Esophagus muscularis mucosa (tissue), 4 donors: ENCODE measurements around the gene CELSR1. TPM values are rescaled to one million over a fixed set of nuclear protein-coding genes. Genes with fewer than 3 reads are reported as not detected.
"Not testable (repeated sequence)": the region's sequence is repeated elsewhere in the genome, so short reads cannot be mapped to it uniquely, and the experiment has no call there.

ENCODE experiments used
- DNase-seq: peaks from one replicate; pipeline ENCODE4 v3.0.0-alpha.2; 2017; ENCODE audit errors: extremely low spot score
- H3K27ac ChIP-seq, 4 donors: fragments of 200-600 bp; sonication (generic); replicated peaks in 1 of 4; 1 replicate in 3 of 4; 2 replicates in 1 of 4; pipeline ENCODE4 v1.5.1; 2016 to 2019; ENCODE audit warnings: mild to moderate bottlenecking in 1 of 4
- H3K27me3 ChIP-seq, 4 donors: fragments of 200-600 bp; sonication (generic); one replicate each; pipeline versions ENCODE4 v1.5.1 to v1.6.0; 2016 to 2019
- H3K36me3 ChIP-seq, 4 donors: fragments of 200-600 bp; sonication (generic); one replicate each; pipeline ENCODE4 v1.5.1; 2016 to 2019
- H3K4me1 ChIP-seq, 4 donors: fragments of 200-600 bp; sonication (generic); one replicate each; pipeline ENCODE4 v1.5.1; 2016 to 2019
- H3K4me3 ChIP-seq, 4 donors: fragments of 200-600 bp; sonication (generic); 1 replicate in 2 of 4; 2 replicates in 2 of 4; pipeline ENCODE4 v1.5.1; 2016 to 2019; ENCODE audit warnings: mild to moderate bottlenecking in 4 of 4, moderate library complexity in 1 of 4
- H3K9me3 ChIP-seq, 4 donors: fragments of 200-600 bp; sonication (generic); 1 replicate in 3 of 4; 2 replicates in 1 of 4; pipeline ENCODE4 v1.5.1; 2016 to 2019
- EP300 ChIP-seq: sonication (generic); formaldehyde crosslinking; IDR thresholded peaks from one replicate; pipeline ENCODE4 v1.6.1; 2017; ENCODE audit warnings: antibody characterized with exemption
- POLR2A ChIP-seq: fragments of 450-650 bp; IDR thresholded peaks from one replicate; pipeline ENCODE4 v1.6.1; 2017; ENCODE audit warnings: antibody characterized with exemption, moderate library complexity, mild to moderate bottlenecking, low read depth
- POLR2AphosphoS5 ChIP-seq, 2 donors: sonication (generic); formaldehyde crosslinking; IDR thresholded peaks; one replicate each; pipeline ENCODE4 v1.6.1; 2017; ENCODE audit warnings: antibody characterized with exemption in 2 of 2
- WGBS: methylation state at CpG from one replicate; pipeline ENCODE4 v1.1.5; 2018; 5-methylcytosine and 5-hydroxymethylcytosine counted together
- intact Hi-C: fragments of 100-400 bp; cut with DNase I; formaldehyde crosslinking; loops from one replicate; pipeline ENCODE4 v1.15.1; 2023
- total RNA-seq, 4 donors: library from RNA; depleted of rRNA; stranded (reverse); fragments of >200 nt; gene quantifications; one replicate each; pipeline versions ENCODE4 v1.1.0 to v1.2.1, GENCODE V29; 2016
- TF ChIP-seq, protein P1 (sequence below), 3 experiments: fragments of 200-600 bp in 2 of 3; fragments of 450-650 bp in 1 of 3; sonication (generic) in 2 of 3; IDR thresholded peaks; one replicate each; pipeline ENCODE4 v1.5.1; 2017 to 2019; ENCODE audit warnings: antibody characterized with exemption in 3 of 3, mild to moderate bottlenecking in 2 of 3, moderate library complexity in 1 of 3

Gene CELSR1
- total RNA-seq, 4 donors from 2014 or later, result 2.5 to 2.7 (median 2.6) TPM

GRCh38 chr22:46473896-46474557, 63.4 kb downstream of the CELSR1 start:
- no peak for DNase-seq
- intact Hi-C loops, result no loop called here
- H3K36me3 ChIP-seq, result no peaks in the 10 kb centered on the region
- no peak for TF ChIP-seq POLR2A
- TF ChIP-seq EP300, result no peak
- TF ChIP-seq, protein P1, sequence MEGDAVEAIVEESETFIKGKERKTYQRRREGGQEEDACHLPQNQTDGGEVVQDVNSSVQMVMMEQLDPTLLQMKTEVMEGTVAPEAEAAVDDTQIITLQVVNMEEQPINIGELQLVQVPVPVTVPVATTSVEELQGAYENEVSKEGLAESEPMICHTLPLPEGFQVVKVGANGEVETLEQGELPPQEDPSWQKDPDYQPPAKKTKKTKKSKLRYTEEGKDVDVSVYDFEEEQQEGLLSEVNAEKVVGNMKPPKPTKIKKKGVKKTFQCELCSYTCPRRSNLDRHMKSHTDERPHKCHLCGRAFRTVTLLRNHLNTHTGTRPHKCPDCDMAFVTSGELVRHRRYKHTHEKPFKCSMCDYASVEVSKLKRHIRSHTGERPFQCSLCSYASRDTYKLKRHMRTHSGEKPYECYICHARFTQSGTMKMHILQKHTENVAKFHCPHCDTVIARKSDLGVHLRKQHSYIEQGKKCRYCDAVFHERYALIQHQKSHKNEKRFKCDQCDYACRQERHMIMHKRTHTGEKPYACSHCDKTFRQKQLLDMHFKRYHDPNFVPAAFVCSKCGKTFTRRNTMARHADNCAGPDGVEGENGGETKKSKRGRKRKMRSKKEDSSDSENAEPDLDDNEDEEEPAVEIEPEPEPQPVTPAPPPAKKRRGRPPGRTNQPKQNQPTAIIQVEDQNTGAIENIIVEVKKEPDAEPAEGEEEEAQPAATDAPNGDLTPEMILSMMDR (IDR thresholded peaks at IDR 0.05), result no peak
- no peak for TF ChIP-seq POLR2AphosphoS5 (IDR thresholded peaks at IDR 0.05)
- no peak overlapping the region for H3K27ac ChIP-seq
- H3K4me3 ChIP-seq, result no peak overlapping the region
- peaks cover 0 to 7% (median 0%) of the 10 kb centered on the region in 4 donors for H3K9me3 ChIP-seq
- peaks cover 0 to 18% (median 0%) of the 10 kb centered on the region in 4 donors for H3K27me3 ChIP-seq
- no peaks in the 10 kb centered on the region for H3K4me1 ChIP-seq
- WGBS, result 83% methylated on average over 18 of the region's 20 CpGs

DNA sequence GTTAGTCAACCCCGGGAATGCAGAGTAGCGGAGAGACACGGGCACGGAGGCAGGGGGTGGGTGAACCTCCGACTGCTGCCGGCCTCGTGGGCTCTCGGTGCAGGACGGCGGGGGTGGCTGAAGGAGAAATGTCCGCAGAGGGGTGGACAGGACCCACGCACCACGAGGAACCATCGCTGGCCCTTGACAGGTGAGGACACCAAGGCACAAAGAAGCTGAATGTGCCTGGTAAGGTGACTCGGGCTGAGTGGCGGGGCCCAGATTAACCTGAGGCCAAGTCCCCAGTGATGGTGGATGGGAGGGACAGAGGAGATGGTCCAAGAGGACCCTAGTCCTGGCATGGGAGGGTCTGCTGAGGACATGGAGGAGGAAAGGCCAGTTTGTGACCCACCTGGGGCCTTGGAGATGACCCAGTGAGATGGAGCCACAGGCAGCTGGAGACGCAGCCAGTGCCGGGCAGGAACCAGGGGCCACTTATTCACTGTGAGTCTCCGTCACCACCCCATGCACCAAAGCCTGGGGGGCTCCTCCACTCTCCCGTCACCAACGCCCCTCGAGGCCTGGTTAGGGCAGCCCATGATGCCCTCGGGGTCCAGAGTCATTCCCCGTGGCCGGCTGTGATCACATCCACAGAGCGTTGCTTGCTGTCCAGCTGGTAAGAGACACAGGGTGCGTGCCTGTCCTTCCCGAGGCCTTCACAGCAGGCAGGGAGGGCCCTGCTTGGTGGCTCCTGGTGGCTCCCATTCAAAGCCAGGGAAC, 64.2 kb downstream of the CELSR1 start:
- Histone ChIP-seq H3K4me1 (no peaks in the 10 kb centered on the region), H3K4me3 (no peak overlapping the region), H3K27me3 (peaks cover 0 to 18% (median 0%) of the 10 kb centered on the region in 4 donors), H3K9me3 (peaks cover 0 to 7% (median 0%) of the 10 kb centered on the region in 4 donors), H3K36me3 (no peaks in the 10 kb centered on the region), H3K27ac (no peak overlapping the region)
- intact Hi-C loops, result no loop called here
- TF ChIP-seq EP300 (no peak), POLR2A (no peak), POLR2AphosphoS5 (IDR thresholded peaks at IDR 0.05) (no peak)
- TF ChIP-seq, protein P1 (IDR thresholded peaks at IDR 0.05), result no peak
- 90% methylated on average over 24 of the region's 28 CpGs for WGBS
- no peak for DNase-seq

DNA sequence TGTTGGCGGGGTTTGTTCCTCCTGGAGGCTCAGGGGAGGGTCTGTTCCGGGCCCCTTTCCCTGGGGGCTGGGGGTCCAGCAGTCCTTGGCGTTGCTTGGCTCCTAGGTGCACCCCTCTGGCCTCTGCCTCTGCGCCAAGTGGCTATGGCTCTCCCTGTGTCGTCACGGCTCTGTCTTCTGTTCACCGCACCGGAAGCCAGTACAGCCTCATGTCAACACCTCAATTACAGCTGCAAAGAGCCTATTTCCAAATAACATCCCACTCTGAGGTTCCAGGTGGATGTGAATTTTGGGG, 64.8 kb downstream of the CELSR1 start:
- no peaks in the 10 kb centered on the region for H3K4me1 ChIP-seq
- DNase-seq, result no peak
- H3K27me3 ChIP-seq, result peaks cover 0 to 13% (median 0%) of the 10 kb centered on the region in 4 donors
- peaks cover 0 to 7% (median 0%) of the 10 kb centered on the region in 4 donors for H3K9me3 ChIP-seq
- intact Hi-C loops, result no loop called here
- TF ChIP-seq EP300 (no peak), POLR2AphosphoS5 (IDR thresholded peaks at IDR 0.05) (no peak), POLR2A (no peak)
- no peak overlapping the region for H3K27ac ChIP-seq
- H3K4me3 ChIP-seq, result no peak overlapping the region
- no peaks in the 10 kb centered on the region for H3K36me3 ChIP-seq
- WGBS, result 93% methylated on average over 7 of the region's 8 CpGs

DNA sequence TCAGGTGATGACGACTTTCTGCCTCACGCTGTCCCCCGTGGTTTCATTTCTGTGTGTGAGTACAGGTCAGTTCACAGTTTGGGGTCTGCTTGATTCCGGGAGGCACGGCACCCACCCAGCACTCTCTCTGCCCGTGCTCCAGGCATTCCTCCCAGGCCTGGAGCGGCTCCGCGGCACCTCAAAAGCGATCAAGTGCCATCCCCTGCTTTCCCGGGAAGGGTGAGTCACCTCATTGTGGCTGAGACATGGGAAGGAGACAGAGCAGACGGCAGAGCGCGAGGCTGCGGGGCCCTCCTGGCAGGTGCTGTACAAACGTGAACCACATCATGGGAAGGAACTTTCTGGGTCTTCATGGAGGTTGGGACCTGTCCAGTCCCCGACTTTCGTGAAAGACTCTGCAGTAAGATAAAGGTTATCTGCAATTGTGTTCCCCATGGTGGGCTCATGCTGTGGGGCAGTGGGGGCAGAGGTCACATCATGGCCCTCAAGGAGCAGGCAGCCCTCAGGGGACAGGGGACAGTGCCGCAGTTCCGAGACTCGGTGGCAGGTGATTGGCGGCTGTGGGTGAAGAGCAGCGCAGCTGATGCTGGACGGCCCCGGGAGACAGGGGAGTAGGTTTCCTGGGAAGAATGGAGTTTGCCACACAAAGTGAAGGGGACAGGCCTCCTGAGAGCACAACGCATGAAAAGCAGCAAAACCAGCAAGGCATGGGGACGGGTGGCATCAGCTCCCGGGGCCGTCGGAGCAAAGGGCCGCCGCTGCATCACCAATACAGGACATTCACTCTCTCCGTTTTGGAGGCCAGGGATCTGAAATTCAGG, 65.3 kb downstream of the CELSR1 start:
- TF ChIP-seq, protein P1 (IDR thresholded peaks at IDR 0.05), result no peak
- TF ChIP-seq POLR2A (no peak), POLR2AphosphoS5 (IDR thresholded peaks at IDR 0.05) (no peak), EP300 (no peak)
- Histone ChIP-seq H3K4me3 (no peak overlapping the region), H3K27me3 (peaks cover 0 to 10% (median 0%) of the 10 kb centered on the region in 4 donors), H3K9me3 (peaks cover 0 to 7% (median 0%) of the 10 kb centered on the region in 4 donors), H3K27ac (no peak overlapping the region), H3K4me1 (no peaks in the 10 kb centered on the region), H3K36me3 (no peaks in the 10 kb centered on the region)
- no peak for DNase-seq
- intact Hi-C loops, result no loop called here
- WGBS, result 88% methylated on average over 33 of the region's 33 CpGs

- H3K27me3 ChIP-seq, result peaks cover 0 to 10% (median 0%) of the 10 kb centered on the region in 4 donors
- H3K36me3 ChIP-seq, DNase-seq, H3K4me1 ChIP-seq, H3K4me3 ChIP-seq, intact Hi-C loops, H3K9me3 ChIP-seq, H3K27ac ChIP-seq: not testable (repeated sequence)
- 97% methylated on average over 6 of the region's 6 CpGs for WGBS
Observed at GRCh38 chr22:46471330-46471729, 66.1 kb downstream of the CELSR1 start.
